ENCODE results near the gene DUSP28.

DNA sequence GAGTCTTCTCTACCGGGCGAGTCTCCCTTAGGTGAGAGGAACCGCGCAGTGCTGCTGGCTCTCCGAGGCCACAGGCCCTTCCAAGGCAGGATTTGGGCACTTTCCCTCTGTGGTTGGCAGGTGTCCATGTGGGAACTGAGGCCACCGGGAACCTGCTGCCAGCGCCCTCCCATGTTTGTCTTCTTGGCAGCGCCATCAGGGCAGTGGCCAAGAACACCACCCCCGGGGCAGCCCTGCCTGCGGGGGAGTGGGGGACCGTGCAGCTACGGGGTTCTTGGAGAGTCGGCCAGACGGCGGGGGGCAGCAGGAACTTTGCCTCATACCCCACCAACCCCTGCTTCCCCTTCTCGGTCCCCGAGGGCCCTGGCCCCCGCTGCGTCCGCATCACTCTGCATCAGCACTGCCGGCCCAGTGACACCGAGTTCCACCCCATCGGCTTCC lies 36.4 kb downstream of the DUSP28 start:
- TF ChIP-seq TAF1 (IDR thresholded peaks at IDR 0.05; ENCODE audit: low read depth, low read length) (no peak), POLR2A (IDR thresholded peaks at IDR 0.05; ENCODE audit: low read depth, low read length) (no peak)

Data from GM12891 (cell line).